HG03159 (cell line): ENCODE data around the gene STK35.

Experiments
- ATAC-seq: cut with Tn5 transposase; IDR thresholded peaks from one replicate; pipeline ENCODE4 v1.9.1; 2021; ENCODE audit warnings: mild to moderate bottlenecking, moderate library complexity; ENCODE audit not compliant: unreplicated experiment

The STK35 gene

GRCh38 chr20:2132461-2132901 is 30.9 kb downstream of the STK35 start:
- no peak for ATAC-seq

- no peak for ATAC-seq
Measured at GRCh38 chr20:2133318-2134183, 31.9 kb downstream of the STK35 start.

GRCh38 chr20:2135013-2135412 is 33.4 kb downstream of the STK35 start:
- no peak for ATAC-seq

- ATAC-seq = no peak
Measured at GRCh38 chr20:2136275-2136674, 34.6 kb downstream of the STK35 start.

DNA sequence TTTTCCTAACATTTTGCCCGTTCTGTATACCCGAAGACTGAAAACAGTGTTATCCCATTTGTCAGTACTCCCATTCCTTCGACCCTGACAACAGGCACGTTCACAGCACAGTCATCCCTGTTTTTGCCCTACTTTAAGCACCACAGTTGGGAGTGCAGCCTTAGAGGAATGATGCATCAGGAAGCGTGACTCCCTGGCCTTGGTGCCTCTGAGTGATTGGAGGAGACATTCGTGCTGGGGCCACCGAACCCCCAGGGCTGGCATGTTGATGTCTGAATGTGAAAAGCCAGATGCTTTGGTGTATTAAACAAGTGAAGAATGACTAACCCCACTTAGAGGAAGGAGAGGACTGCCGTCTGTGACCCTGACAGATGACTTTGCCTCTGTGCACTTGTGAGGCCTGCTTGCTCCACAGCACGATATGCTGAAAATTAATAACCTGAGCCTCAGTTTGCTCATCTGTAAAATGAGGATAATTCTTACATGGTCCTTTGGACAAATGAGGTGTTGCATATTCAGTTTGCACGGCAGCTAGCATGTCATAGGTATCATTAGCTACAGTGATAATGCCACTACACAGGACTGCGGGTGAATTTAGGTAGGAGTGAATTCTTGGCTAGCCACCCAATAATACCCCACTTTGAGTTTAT is 36.0 kb downstream of the STK35 start:
- no peak for ATAC-seq

DNA sequence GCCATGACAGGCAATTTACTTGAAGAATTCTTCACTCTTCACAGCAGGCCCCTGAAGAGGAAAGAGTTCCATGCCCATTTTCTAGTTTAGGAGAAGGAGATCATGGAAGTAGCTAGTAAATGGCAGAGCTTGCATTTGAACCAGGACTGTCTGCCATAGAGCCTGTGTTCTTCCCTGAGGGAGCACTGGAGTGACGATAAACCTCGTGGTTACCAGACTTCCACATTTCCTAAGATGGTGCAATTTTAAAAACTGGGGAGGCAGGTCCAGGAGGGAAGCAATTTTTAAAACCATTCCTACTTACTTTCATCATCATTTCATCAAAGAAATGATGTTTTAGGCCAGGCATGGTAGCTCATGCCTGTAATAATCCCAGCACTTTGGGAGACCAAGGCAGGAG is 36.8 kb downstream of the STK35 start:
- ATAC-seq = no peak

- ATAC-seq = no peak
Measured at GRCh38 chr20:2139250-2139649, 37.6 kb downstream of the STK35 start.

DNA sequence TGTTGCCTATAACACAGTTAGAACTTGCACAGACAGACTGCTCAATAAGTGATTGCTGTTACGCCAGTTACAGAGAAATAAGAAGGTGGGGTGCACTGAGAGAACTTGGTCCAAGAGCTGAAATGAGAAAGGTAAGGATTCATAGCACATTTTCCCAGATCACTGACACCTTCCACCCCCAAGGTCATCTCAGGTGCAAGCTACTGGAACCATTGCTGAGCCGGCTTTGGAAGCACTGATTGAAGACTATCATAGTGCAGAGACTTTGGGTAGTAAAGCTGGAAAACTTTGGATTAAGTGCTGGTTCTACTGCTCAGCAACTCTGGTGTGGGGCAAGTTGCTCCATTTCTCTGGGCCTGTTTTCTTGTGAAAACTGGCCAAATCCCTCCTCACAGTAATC is 38.1 kb downstream of the STK35 start:
- ATAC-seq = no peak

DNA sequence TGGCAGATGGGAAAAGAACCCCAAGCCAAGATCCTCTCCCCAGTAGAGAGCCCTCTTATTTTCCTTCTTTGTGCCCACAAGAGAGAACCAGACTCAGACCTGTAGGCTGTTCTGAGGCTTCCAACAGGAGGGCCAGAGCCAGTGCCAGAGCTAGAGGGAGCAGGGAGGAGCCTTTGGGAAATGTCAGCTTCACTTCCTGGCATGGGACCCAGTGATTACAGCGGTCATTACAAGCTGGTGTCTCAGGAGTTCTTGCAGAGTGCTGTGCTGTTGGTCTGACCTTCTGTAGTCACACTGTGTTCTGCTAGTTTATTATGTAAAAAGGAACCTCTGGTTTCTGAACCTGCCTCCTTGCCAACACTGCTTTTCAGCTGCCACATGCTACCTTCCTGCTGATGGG is 38.9 kb downstream of the STK35 start:
- no peak for ATAC-seq

DNA sequence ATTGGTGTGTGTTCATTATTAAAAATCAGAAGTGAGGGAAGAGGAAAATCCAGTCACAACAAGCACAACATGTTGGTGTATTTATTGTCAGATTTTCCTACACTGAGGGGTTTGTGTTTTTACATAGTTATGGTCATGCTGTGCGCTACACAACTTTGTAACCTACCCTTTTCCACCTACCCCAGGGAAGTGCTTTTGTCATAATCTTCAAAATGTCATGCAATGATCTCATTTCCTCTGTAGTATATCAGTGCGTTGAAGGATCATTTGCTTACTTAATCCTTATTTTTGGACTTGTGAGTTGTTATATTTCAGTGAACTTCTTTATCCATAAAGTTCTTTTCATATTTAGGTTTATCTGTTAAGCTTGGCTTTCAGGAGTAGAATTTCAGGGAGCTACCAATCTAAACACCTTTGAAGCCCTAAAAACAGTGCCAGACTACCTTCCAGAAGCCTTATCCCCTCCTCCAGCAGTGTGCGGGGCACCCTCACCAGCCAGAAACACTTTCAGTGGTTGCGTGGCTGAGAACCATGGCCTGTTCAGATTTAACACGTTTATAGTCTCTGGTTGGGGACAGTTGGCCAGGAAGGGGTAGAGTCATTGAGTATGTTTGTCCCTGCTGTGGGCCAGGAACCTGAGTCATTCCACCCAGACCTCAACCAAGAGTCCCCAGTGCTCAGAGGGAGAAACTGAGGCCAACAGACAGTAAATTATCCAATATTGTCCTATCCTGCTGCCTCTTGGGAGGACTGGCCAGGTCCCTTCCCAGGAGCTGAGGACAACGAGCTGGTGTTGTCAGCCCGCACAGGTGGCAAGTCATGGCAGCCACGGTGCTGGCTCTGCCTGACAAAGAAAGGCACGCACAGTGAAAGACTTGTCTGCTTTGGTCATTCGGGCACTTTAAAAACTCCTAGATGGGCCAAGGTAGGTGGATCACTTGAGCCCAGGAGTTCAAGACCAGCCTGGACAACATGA is 40.3 kb downstream of the STK35 start:
- no peak for ATAC-seq

DNA sequence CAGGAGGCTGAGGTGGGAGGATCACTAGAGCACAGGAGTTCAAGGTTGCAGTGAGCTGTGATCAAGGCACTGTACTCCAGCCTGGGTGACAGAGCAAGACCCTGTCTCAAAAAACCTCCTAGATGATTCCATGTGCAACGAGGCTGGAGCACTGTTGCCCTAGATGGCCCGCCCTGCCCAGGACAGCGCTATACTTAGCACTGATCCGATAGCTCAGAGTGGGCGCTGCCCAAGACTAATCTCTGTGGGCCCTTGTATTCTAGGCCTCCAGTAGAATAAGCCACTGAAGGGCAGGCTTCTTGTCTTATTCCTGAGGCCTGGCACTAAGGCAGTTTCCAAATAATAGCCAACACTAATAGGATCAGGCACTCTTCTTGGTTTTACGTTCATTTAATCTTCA is 41.0 kb downstream of the STK35 start:
- no peak for ATAC-seq

- ATAC-seq = no peak
Measured at GRCh38 chr20:2143594-2143993, 42.0 kb downstream of the STK35 start.

DNA sequence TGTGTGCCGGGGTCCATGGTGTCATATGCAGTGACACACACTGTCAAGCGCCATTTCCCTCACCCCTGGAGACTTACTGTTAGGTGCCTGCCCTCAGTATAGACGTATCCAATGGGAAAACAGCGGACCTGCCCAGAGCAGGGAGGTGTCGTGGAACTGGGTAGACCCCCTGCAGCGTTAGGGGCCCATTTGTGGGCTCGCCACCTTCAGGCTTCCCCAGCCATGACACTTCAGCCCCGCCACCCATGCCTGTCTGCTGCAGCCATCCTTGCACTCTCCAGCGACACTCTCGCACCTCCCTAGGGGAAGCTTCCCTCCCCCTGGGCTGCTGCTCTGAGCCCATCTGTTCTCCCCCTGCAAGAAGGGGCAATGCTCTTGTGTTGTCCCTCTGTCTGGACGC is 43.2 kb downstream of the STK35 start:
- ATAC-seq = no peak

DNA sequence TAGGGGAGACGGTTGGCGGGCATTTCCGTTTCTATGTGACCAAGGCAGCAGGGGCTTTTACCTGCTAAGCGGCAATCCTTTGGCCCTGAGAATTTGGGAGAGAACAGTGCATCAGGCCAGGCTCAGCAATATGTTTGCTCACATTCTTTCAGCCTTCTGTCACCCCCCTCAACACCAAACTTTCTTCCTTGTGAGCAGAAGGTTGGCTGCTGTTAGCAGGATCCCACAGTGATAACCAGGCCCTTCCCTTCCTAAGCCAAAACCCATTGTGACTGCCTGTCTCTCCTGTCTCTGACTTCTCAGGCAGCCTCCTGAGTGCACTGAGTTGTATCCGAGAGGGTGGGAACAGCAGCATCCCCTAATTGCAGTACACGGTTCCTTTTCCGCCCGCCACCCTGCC is 43.7 kb downstream of the STK35 start:
- ATAC-seq = no peak

DNA sequence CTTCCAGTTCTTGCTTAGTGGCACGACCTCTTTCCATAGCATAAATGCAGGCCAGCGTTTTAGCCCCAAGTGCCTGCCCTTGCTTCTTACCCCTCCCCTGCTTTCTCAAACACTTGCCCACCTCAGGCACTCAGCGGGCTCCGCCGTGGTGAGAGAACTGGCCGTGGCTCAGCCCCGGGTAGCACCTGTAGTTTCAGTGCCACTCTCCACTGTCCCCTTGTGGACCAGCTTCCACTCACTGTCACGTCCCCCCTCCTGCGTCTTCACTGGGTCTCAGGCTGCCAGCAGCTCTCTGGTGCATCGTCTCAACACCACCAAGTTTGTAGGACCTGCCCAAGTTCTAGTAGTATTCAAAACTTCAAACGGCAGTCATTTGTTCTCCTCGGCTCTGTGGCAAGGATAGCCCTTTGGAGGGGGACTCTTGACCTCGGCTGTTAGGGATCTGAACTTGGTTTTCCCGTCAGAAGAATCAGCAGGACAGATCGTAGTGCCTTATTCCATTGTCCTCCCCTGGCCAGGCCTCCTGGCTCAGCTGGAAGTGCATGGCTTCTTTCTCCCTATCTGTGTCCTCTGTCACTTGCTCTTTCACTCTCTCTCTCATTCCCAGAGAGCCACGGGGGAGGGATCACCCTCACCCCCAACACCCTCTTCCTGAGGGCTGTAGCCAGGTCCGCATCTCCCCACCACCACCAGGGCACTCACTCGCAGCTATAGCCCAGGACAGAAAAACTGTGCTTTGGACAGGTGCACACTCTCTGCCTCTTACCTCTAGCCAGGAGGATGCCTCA is 44.6 kb downstream of the STK35 start:
- ATAC-seq = no peak

DNA sequence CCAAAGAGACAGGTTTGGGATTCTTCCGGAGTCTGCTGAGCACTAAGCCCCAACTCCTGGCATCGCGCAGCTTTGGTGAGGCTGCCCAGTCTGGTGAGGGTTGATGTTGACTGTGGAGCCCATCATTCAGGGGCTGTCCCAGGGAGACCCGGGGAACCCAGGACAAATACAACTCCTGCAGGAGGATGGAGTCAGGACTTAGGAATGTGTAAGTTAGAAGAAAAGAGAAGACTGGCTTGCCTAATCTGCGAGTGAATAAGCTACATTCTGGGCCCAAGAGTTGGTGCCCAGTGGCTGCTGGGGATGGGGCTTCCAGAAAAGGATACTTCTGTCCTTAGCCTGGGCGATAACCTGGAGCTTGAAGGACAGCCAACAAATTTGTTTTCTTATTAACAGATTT is 47.9 kb downstream of the STK35 start:
- ATAC-seq = no peak

DNA sequence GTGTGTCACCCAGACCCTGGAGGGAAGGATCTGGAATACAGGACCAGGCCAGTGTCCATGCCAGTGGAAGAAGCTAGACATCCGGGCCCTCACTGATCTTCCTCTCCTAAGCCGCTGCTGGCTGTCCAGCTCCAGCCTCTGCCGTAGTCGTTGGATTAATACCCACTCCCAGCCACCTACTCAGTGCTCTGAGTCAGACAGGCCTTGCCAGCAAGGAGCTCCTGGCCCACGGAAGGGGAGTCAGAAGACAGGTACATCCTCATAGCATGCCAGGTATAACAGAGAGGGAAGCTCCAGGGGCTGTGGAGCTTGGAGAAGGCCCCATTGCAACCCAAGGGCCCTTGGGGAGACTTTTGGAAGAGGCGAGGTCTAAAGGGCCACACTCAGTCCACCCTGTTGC is 49.0 kb downstream of the STK35 start:
- ATAC-seq = no peak

DNA sequence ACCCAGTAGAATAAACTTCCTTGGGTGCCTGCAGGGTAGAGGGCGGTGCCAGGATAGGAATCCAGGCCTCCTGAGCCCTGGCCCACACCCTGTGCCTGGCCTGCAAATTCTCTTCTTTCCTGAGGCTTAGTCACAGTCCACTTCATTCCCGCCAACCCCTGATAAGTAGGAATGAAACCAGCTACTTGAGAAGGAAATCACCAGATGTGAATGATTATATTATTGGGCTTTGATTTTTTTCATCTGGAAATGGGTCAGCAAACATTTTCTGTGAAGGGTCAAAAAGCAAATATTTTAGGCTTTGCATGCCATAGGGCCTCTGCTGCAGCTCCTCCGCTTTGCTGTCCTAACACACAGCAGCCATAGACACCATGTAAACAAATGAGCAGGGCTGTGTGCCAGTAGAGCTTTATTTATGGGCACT is 50.2 kb downstream of the STK35 start:
- ATAC-seq = no peak

- no peak for ATAC-seq
Measured at GRCh38 chr20:2152317-2152716, 50.7 kb downstream of the STK35 start.

DNA sequence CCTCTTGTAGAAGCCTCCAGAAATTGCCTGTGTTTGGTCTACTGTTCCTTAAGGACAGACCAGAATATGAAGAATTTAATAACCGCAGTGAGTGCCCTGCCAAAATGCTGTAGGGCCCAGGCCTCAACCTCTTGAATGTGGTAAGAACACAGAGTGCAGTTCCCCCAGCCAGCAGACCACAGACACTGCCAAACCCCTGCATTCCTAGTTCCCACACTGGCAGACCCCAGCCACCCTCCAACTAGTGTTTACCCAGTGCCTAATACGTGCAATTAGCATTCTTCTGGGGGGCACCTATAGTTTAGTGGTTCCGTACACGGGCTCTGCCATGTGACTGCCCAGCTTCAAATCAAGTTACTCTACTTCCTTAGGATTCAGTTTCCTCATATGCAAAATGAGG is 51.7 kb downstream of the STK35 start:
- ATAC-seq = no peak
